HG02763 (cell line): ENCODE data around the gene SLCO1B3.
"Not testable (repeated sequence)": the region's sequence is repeated elsewhere in the genome, so short reads cannot be mapped to it uniquely, and the experiment has no call there.

Source experiments
- ATAC-seq: cut with Tn5 transposase; IDR thresholded peaks from one replicate; pipeline ENCODE4 v1.9.1; 2021; ENCODE audit warnings: mild to moderate bottlenecking, moderate library complexity; ENCODE audit not compliant: unreplicated experiment

The SLCO1B3 gene, protein sequence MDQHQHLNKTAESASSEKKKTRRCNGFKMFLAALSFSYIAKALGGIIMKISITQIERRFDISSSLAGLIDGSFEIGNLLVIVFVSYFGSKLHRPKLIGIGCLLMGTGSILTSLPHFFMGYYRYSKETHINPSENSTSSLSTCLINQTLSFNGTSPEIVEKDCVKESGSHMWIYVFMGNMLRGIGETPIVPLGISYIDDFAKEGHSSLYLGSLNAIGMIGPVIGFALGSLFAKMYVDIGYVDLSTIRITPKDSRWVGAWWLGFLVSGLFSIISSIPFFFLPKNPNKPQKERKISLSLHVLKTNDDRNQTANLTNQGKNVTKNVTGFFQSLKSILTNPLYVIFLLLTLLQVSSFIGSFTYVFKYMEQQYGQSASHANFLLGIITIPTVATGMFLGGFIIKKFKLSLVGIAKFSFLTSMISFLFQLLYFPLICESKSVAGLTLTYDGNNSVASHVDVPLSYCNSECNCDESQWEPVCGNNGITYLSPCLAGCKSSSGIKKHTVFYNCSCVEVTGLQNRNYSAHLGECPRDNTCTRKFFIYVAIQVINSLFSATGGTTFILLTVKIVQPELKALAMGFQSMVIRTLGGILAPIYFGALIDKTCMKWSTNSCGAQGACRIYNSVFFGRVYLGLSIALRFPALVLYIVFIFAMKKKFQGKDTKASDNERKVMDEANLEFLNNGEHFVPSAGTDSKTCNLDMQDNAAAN

DNA sequence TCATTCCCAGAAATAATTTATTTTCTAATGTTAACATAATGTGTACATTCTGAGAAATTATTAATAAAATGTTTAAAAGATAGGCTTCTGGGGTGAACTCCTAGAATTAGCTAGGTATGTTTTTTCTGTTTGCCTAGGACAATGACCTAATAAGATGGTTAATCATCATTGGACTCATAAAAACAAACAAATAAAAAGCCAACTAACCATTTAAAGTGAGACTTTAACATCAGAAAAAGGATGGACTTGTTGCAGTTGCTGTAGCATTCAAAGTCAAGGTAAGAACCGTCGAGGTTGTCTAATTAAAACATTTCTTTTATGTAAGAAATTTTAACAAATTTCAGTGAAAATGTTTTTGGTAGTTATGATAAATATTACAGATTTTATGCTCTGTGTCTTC, at the start of gene SLCO1B3:
TSS of gene SLCO1B3 (plus strand) at position 219 of the 400 bp plus-strand sequence. CDS start 5,034 bp downstream, outside the sequence.
- no peak for ATAC-seq

DNA sequence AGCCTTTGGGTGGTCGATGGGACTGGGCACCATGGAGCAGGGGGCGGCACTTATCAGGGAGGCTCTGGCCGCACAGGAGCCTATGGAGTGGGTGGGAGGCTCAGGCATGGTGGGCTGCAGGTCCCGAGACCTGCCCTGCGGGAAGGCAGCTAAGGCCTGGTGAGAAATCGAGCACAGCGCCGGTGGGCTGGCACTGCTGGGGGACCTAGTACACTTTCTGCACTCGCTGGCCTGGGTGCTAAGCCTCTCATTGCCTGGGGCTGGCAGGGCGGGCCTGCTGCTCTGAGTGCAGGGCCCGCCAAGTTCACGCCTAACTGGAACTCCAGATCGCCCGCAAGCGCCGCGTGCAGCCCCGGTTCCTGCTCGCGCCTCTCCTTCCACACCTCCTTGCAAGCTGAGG, 33.1 kb upstream of the SLCO1B3 start:
- no peak for ATAC-seq

DNA sequence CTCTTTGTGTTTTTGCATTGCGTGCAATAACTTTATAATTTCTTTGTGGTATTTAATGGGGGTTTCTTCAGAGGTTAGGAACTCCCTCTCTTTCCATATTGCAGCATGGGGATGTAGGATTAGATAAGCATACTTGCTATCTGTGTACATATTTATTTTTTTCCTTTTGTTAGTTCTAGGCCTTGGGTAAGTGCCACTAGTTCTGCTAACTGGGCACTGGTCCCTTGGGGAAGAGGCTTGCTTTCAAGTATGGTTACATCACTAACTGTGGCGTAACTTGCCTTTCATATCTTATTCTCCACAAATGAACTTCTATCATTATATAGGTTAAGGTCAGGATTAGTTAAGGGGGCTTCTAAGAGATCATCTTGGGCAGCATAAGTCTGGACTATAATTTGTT, 31.5 kb upstream of the SLCO1B3 start:
- no peak for ATAC-seq

DNA sequence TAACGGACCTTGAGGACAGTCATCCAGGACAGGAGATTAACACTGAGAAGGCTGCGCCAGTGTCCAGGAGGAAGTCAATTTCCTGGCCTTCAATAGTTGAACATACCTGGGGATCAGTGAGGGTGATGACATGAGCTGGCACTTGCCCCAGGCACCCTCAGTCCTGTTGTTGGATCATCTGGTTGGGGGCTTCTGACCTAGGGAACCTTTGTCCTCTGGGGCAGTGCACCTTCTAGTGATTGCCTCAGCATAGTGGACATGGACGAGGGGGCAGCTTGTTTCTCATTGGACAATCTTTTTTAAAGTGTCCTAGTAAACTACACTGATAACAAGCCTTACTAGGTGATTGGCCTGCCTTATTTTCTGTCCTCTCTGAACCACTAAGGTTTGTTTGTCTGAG, 30.5 kb upstream of the SLCO1B3 start:
- ATAC-seq, result not testable (repeated sequence)

DNA sequence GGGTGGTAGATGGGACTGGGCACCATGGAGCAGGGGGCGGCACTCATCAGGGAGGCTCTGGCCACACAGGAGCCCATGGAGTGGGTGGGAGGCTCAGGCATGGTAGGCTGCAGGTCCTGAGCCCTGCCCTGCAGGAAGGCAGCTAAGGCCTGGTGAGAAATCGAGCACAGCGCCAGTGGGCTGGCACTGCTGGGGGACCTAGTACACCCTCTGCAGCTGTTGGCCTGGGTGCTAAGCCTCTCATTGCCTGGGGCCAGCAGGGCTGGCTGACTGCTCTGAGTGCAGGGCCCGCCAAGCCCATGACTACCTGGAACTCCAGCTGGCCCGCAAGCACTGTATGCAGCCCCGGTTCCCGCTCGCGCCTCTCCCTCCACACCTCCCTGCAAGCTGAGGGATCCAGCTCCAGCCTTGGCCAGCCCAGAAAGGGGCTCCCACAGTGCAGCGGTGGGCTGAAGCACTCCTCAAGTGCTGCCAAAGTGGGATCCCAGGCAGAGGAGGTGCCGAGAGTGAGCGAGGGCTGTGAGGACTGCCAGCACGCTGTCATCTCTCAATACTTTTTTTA, 26.6 kb upstream of the SLCO1B3 start:
- ATAC-seq, result not testable (repeated sequence)

DNA sequence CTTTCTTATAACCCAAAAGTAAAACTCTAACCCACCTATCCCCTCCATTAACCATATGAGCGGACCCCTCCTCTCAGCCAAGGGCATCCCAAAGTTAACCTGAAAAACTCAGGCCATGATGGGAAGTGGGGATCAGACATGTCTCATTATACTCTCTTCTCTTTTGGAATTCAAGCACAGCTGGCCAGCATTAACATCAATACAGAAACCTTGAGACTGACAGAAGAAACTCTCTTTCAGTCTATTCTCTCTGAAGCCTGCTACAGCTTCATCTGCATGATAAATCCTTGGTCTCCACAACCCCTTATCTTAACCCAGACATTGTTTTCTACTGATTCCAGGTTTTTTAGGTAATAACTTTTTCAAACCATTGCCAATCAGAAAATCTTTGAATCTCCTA, 17.5 kb upstream of the SLCO1B3 start:
- ATAC-seq, result no peak

DNA sequence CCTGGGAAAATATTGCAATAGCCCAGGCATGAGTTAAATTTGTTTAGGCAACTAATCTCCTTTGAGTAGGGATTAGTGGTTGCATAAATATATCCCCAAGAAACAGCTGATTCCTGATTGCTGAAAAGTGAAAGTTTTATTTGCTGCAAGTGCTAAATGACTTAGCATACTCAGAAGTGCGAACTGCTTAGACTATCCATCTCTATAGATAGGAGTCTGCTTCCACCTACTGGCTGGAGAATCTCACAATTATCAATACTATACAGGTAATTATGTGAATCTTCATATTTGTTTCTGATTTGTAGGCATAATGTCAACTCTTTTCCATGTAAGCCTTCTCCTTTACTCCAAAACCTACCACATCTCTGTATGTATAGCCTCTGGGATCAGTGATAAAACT, 12.0 kb upstream of the SLCO1B3 start:
- ATAC-seq, result no peak

DNA sequence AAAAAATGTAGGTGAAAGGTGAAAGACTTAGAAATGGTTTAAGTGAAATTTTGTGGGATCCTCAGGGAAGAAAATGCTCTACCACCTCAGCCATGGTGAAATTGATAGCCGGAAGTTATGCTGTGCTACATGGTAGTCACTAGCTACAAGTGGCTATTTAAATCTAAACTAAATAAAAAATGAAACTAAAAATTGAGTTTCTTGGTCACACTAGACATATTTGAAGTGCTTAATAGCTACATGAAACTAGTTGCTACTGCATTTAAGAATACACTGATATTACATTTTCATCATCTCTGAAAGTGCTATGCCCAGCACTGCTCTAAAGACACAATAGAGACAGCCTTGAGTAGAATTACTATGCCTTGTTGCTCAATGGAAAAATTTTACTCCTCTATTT, 10.3 kb upstream of the SLCO1B3 start:
- ATAC-seq, result no peak

DNA sequence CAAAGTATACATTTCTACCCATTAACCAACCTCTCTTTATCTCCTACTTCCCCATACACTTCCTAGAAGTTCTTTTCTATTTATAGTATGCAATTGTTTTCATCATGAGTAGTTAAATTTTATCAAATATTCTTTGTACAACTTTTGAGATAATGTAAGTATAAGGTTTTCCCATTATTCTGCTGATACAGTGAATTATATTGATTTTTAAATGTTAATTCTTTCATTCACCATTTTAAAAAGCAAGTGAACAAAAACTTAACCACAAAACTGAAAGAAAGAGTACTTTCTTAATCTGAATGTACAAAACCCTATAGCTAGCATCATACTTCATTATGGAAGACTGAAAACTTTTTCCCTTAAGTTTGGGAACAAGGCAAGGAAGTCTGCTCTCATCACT, 9.5 kb upstream of the SLCO1B3 start:
- ATAC-seq, result no peak

DNA sequence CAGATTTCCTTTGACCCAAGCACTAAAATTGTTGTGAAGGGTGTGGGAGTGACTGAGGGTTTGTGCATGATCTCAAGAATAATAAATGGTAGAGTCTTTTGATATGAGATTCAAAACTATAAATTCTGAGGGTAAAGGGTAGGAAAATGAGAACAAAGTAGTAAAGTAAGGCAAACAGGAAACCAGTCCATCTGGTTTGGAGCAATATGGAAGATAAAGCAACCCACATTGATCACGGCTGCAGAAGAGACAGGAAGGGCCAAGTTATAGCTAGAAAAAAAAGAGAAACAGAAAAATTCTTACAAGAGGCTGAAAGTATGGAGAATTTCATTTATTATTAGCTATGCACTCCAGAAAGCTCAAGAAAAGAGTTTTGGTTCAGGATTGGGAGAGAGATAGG, 4.6 kb upstream of the SLCO1B3 start:
- ATAC-seq, result no peak

DNA sequence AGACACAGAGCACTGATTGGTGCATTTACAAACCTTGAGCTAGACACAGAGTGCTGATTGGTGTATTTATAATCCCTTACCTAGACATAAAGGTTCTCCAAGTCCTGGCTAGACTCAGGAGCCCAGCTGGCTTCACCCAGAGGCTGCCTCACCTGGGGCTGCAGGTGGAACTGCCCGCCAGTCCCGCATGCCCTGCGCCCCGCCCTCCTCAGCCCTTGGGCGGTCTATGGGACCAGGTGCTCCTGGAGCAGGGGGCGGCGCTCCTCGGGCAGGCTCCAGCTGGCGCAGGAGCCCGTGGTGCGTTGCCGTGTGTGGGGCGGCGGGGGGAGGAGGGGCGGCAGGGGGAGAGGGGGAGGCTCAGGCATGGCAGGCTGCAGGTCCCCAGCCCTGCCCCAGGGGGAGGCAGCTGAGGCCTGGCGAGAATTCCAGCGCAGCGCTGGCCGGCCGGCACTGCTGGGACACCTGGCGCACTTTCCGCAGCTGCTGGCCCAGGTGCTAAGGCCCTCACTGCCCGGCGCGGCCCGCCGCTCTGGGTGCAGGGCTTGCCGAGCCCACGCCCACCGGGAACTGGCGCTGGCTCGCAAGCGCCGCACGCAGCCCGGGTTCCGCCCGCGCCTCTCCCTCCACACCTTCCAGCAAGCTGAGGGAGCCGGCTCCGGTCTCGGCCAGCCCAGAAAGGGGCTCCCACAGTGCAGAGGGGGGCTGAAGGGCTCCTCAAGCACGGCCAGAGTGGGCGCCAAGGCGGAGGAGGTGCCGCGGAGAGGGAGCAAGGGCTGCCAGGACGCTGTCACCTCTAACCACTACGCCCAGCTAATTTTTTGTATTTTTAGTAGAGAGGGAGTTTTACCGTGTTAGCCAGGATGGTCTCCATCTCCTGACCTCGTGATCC, 3.1 kb upstream of the SLCO1B3 start:
- ATAC-seq, result no peak

DNA sequence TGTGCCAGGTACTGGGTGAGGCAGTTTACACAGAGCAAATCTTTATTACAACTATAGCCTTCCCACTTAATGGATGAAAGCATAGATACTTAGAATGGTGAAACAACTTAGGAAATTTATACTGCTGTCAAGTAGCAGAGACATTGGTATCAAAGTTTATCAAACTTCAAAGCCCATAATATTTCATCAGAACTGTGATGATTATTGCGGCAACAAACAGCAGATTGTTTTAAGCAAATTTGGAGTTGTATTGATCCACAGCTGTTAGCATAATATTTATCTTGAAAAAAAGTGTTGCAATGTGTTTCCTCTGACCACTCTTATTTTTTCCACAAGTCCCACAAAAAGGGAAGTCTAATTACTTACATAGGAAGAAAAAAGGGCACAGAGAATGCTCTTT, 2.0 kb upstream of the SLCO1B3 start:
- no peak for ATAC-seq

DNA sequence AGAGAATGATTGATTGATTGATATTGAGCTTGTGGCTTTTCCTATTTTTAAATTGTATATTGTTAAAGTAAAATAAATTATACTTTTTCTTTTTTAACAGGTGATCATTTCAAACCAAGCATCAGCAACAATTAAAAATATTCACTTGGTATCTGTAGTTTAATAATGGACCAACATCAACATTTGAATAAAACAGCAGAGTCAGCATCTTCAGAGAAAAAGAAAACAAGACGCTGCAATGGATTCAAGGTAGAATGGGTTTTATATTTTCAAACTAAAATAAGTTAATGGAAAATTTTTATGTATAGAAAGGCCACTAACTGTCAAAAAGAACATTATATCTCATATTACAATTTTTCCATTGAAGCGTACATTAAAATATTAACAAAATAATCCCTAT, 5.1 kb downstream of the SLCO1B3 start:
- ATAC-seq, result no peak

DNA sequence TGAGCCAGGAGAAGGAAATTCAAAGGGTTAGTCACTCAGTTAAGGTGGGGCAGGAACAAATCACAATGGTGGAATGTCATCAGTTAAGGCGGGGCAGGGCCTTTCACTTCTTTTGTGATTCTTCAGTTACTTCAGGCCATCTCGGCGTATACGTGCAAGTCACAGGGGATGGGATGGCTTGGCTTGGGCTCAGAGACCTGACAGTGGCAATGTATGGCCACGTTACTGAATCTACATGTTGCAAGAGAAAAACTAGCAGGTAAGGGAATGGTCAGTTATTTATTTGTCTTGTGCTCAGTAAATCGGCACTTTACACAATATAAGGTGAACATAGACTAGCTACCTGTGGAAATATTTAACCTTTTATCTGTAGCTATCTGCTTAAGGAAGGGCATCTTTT, 11.9 kb downstream of the SLCO1B3 start:
- no peak for ATAC-seq

DNA sequence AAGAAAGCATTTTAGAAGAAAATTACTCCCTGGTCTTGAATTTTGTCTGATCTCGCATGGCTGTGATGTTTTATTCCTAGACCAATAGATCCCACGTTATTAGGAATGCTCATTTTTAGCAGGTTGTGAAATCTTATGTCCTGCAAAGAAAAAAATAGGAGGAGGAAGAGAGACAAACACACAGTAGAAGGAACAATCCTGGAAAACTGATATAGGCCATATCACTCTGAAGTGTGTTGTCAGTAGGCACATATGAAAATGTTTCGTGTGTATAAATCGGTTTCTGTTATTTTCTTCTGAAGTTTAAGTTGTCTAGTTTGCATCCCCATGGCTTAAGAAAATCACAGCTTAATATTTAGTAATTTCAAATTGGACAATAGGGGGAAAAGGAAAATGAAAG, 12.4 kb downstream of the SLCO1B3 start:
- no peak for ATAC-seq

DNA sequence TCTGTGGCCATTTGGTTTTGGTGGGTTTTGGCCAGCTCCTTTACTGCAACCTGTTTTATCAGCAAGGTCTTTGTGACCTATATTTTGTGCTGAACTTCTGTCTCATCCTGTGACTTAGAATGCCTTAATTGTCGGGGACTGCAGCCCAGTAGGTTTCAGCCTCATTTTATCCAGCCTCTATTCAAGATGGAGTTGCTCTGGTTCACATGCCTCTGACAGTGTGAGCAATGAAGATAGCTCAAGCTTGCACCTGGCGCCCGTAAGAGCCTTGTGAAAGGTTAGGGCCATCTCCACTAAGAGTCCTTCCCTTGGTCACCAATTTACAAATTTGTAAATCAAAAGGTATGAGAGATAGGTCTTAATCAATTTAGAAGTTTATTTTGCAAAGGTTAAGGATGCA, 19.4 kb downstream of the SLCO1B3 start:
- ATAC-seq, result no peak

DNA sequence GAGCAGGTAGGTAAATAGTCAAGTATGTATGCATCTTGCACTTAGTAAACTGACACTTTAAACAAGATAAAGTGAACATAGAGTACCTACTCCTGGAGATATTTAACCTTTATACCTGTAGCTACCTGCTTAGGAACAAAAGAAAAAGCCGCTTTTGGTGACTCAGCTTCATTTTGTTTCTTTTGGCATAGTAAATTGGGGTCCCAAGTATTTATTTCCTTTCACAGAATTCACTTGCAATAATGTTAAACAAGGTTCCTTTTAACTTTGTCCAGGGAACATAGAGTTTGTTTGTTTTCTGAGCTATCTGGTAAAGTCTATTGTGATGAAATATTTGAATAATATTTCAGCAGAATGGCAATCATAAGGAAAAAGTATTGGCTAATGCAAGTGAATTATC, 20.0 kb downstream of the SLCO1B3 start:
- ATAC-seq, result no peak

DNA sequence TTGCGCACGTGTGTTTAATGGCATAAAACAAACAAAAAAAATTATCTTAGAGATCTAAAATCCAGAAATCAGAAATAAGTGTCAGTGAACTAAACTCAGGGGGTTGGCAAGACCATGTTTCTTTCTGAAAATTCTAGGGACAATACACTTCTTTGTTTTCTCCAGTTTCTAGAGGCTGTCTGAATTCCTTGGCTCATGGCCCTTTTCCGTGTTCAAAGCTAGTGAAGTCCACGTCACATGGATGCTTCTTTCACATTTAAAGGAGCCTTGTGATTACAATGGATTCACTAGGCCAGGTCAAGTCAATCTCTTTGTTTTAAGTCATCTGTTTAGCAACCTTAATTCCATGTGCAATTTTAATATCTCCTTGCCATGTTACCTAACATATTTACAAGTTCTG, 22.4 kb downstream of the SLCO1B3 start:
- no peak for ATAC-seq

DNA sequence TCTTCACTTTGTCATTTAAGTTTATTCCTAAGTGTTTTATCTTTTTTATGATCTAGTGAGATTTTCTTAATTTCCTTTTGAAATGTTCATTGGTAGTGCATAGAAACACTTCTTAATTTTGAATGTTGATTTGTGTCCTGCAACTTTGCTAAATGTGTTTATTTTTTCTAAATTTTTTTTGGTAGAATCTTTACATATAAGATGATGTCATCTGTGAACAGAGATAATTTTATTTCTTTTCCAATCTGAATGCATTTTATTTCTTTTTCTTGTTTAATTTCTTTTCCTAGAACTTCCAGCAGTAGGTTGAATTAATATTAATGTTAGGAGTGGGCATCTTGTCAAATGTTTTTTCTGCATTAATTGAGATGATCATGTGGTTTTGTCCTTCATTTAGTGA, 42.1 kb downstream of the SLCO1B3 start:
- ATAC-seq, result no peak

DNA sequence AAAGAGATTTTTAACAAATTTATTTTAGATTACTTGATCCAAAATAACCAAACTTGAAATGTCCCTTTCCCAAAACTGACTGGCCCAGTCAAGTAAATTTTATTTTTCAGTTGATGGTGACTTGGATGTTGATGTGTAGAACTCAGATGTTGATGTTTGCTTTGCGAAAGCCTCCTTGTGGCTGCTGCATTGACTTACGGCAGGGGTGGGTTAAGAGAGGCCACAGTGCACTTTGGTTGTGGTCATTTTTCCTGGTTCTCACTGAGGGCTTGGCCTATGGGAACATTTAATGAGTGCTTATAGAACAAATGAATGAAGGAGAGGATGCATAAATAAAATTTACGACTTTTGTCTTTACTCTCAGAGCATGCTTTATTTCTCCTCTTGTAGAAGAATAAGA, 52.6 kb downstream of the SLCO1B3 start:
- ATAC-seq, result no peak

DNA sequence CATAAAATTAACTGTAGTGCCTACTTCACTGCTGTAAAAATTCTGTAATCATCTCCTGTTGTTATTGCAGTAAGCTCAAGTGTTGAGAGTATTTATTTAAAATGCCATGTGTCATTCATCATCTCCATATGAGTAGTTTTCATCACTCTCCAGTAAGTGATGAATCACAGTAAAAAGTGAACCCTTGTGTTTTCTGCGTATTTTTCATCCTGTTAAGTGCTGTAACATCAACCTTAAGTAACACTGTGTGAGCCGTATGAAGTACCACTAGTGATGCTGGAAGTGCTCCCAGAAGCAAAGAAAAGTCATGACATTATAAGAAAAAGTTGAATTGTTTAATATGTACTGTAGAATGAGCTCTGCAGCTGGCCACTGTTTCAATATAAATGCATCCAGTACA, 55.4 kb downstream of the SLCO1B3 start:
- no peak for ATAC-seq
